Uterus (tissue), 2 donors: Measurements from ENCODE around the gene LETM1.

ENCODE experiments used
- CTCF ChIP-seq, 4 experiments: fragments of 200-600 bp in 2 of 4; fragments of 450-650 bp in 2 of 4; sonication (generic) in 2 of 4; IDR thresholded peaks; one replicate each; pipeline ENCODE4 v1.5.1; 2016 to 2019; ENCODE audit warnings: antibody characterized with exemption in 4 of 4, mild to moderate bottlenecking in 2 of 4, moderate library complexity in 1 of 4
- POLR2A ChIP-seq, 2 donors: fragments of 450-650 bp; IDR thresholded peaks; one replicate each; pipeline ENCODE4 v1.6.1; 2016; ENCODE audit warnings: antibody characterized with exemption in 2 of 2, mild to moderate bottlenecking in 1 of 2, moderate library complexity in 1 of 2

GRCh38 chr4:1762264-1763010, 93.5 kb downstream of the LETM1 start:
- TF ChIP-seq CTCF (IDR thresholded peaks at IDR 0.05): no peak
- no peak for TF ChIP-seq POLR2A (IDR thresholded peaks at IDR 0.05)
